Brain microvascular endothelial cell (primary cell): ENCODE results near the gene BHLHE41.
A peak's percentile ranks its signal among the peaks of the same experiment; 100 is the strongest.

Source experiments
- DNase-seq: peaks from one replicate; pipeline ENCODE4 v3.0.0-alpha.2; 2020
- H3K27ac ChIP-seq: fragments of 250-450 bp; sonication (Bioruptor Pico); 2 replicates; pipeline ENCODE4 v1.5.1; 2020; ENCODE audit warnings: mild to moderate bottlenecking, moderate library complexity
- H3K27me3 ChIP-seq: fragments of 250-450 bp; sonication (Bioruptor Pico); replicated peaks from 2 replicates; pipeline ENCODE4 v1.5.1; 2020; ENCODE audit warnings: mild to moderate bottlenecking
- H3K36me3 ChIP-seq: fragments of 250-450 bp; sonication (Bioruptor Pico); replicated peaks from 2 replicates; pipeline ENCODE4 v1.5.1; 2020; ENCODE audit warnings: mild to moderate bottlenecking
- H3K4me3 ChIP-seq: 2 replicates; pipeline ENCODE4 v1.5.1; 2011; ENCODE audit warnings: low read depth, mild to moderate bottlenecking, control low read depth, low read length, moderate library complexity
- CTCF ChIP-seq: IDR thresholded peaks from 2 replicates; pipeline ENCODE4 v1.5.1; 2011; ENCODE audit warnings: low read depth, mild to moderate bottlenecking, moderate library complexity, low read length, control low read depth, inconsistent platforms; ENCODE audit errors: missing control alignments
- in situ Hi-C: cut with HindIII; loops from 2 replicates; pipeline ENCODE4 v1.10.0; 2017; ENCODE audit warnings: low sequenced_read_pairs, low pct_ligation_motif_present

The BHLHE41 gene

DNA sequence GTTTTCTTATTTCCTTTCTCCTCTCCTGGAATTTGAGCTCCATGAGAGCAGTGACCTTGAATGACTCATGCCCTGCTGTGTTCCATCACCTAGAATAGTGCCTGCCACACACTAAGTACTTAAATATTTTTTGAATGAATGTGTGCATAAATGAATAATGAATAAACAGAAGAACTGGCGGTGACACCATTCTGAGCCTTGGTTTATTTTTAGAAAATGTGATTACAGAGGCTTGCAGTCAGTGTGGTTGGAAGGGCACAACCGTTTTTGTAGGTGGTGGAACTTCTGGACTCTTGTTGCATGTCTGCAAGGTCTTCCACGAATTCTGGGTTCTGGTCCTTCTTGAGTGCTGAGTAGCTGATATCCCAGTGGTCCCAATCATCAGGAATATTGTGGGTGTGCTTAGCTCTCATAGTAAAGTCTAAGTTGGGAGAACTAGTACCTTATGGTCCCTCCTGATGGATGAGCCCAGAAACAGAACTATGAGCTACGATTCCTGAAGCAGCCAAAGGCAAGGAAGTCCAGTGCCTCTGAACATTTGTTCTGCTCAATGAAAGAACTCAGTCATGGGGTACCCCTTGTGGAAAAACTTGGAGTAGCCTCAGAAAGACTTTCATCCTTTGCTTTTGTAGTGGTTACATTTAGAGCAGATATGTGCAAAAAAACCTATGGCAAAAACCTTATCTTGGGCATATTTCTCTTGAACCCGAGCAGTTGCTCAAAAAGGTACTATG is 28.8 kb upstream of the BHLHE41 start:
- Histone ChIP-seq H3K36me3 (no peaks in the 10 kb centered on the region), H3K4me3 (no peak overlapping the region), H3K27ac (peak overlapping the region; percentile 62), H3K27me3 (no peaks in the 10 kb centered on the region)
- peak; percentile 37 for TF ChIP-seq CTCF
- DNase-seq: peak; percentile 96
- in situ Hi-C loops: no loop called here

DNA sequence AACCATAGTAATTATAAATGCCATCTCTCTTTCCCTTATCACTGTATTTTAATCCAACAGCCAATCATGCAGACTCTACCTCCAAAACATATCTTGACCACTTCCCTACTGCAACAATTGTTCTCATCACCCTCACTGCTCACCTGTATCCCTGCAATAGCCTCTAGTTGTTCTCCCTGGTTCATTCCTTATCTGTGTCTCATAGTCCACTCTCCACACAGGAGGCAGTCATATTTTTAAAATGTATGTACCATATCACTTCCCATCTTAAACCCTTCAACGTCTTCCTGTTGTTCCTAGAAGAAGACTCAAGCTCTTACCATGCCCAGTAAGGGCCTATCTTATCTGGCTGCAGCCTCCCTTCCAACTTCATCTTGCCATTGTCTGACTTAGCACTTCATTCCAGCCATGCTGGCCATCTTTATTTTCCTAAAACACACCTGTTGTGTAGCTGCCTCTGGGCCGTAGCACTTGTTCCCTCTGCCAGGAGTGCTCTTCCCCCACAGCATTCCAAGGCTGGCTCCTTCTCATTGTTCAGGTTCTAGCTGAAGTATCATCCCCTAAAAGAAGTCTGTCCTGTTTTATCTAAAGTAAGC is 27.8 kb upstream of the BHLHE41 start:
- DNase-seq: no peak
- in situ Hi-C loops: no loop called here
- no peak overlapping the region for H3K4me3 ChIP-seq
- no peaks in the 10 kb centered on the region for H3K36me3 ChIP-seq
- peak overlapping the region; percentile 16 for H3K27ac ChIP-seq
- no peak for TF ChIP-seq CTCF
- no peaks in the 10 kb centered on the region for H3K27me3 ChIP-seq

- TF ChIP-seq CTCF: no peak
- Histone ChIP-seq H3K27ac (peak overlapping the region; percentile 64), H3K4me3 (no peak overlapping the region), H3K36me3 (no peaks in the 10 kb centered on the region), H3K27me3 (no peaks in the 10 kb centered on the region)
- peak; percentile 62 for DNase-seq
- in situ Hi-C loops: no loop called here
Observed at GRCh38 chr12:26150736-26151450, 26.1 kb upstream of the BHLHE41 start.

DNA sequence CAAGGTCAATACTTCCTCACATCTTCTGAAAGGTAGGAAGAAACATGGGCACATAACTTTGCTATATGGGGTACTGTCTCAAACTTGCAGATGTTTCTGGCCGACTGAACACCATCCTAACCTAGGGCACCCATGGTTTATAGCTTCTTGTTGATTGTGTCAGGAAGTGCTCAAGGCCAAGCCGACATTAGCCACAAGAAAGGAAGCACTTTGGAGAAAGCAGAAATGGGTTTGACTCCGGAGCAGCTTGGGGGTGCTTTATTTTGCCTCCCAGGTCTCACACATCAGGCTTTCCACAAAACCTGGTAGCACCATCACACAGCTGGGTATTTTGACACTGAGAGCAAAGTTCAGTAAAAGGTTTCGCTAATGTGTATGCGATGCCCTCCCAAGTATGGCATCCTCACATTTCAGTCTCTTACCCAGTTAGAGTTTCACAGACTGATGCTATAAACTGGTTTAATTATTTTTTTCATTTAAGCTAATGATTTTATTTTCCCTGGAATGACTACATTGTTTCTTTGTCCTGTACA is 25.2 kb upstream of the BHLHE41 start:
- Histone ChIP-seq H3K4me3 (no peak overlapping the region), H3K27me3 (no peaks in the 10 kb centered on the region), H3K36me3 (no peaks in the 10 kb centered on the region), H3K27ac (no peak overlapping the region)
- in situ Hi-C loops: no loop called here
- no peak for TF ChIP-seq CTCF
- no peak for DNase-seq

GRCh38 chr12:26148291-26148690 is 23.5 kb upstream of the BHLHE41 start:
- no peak overlapping the region for H3K4me3 ChIP-seq
- no peak overlapping the region for H3K27ac ChIP-seq
- no peak for DNase-seq
- no peak for TF ChIP-seq CTCF
- H3K36me3 ChIP-seq: no peaks in the 10 kb centered on the region
- no peaks in the 10 kb centered on the region for H3K27me3 ChIP-seq
- in situ Hi-C loops: no loop called here
